Right lobe of liver (tissue), 6 donors: ENCODE results near the gene ARHGAP19. TPM values are rescaled to one million over a fixed set of nuclear protein-coding genes. Genes with fewer than 3 reads are reported as not detected.

Experiments used
- ATAC-seq, 4 donors: fragments of 200-7000 bp; cut with Tn5 transposase; one replicate each; pipeline ENCODE4 v1.9.1; 2020; ENCODE audit warnings: mild to moderate bottlenecking in 4 of 4, moderate library complexity in 4 of 4
- DNase-seq, 3 donors: peaks; one replicate each; pipeline ENCODE4 v3.0.0-alpha.2; 2020
- H3K27ac ChIP-seq, 3 donors: fragments of 200-600 bp; one replicate each; pipeline ENCODE4 v1.8.0; 2022
- H3K27me3 ChIP-seq, 2 donors: fragments of 200-600 bp; one replicate each; pipeline ENCODE4 v1.8.0; 2022
- H3K36me3 ChIP-seq, 4 donors: fragments of 200-600 bp; sonication (generic) in 1 of 4; one replicate each; pipeline versions ENCODE4 v1.5.1 to v1.8.0; 2017 to 2022; ENCODE audit warnings: control low read depth in 1 of 4
- H3K4me1 ChIP-seq, 4 donors: fragments of 200-600 bp; sonication (generic) in 1 of 4; one replicate each; pipeline versions ENCODE4 v1.5.1 to v1.8.0; 2017 to 2022; ENCODE audit warnings: control low read depth in 1 of 4
- H3K4me3 ChIP-seq, 3 donors: fragments of 200-600 bp; one replicate each; pipeline ENCODE4 v1.8.0; 2022
- H3K9me3 ChIP-seq, 4 donors: fragments of 200-600 bp; sonication (generic) in 1 of 4; one replicate each; pipeline versions ENCODE4 v1.5.1 to v1.8.0; 2017 to 2022; ENCODE audit warnings: control low read depth in 1 of 4
- POLR2A ChIP-seq: fragments of 450-650 bp; IDR thresholded peaks from one replicate; pipeline ENCODE4 v1.6.1; 2017; ENCODE audit warnings: antibody characterized with exemption, mild to moderate bottlenecking
- WGBS: methylation state at CpG from one replicate; pipeline ENCODE4 v1.1.6; 2018; ENCODE audit warnings: low coverage, low lambda C conversion rate; ENCODE audit not compliant: insufficient coverage; ENCODE audit errors: missing lambda C conversion rate; 5-methylcytosine and 5-hydroxymethylcytosine counted together
- intact Hi-C, 2 donors: fragments of 100-400 bp; cut with DNase I; formaldehyde crosslinking; loops; one replicate each; pipeline versions ENCODE4 v1.11.2 to v1.14.1; 2022
- total RNA-seq, 6 experiments: library from RNA; depleted of rRNA in 2 of 6; stranded (reverse); fragments of >200 nt in 2 of 6; fragmentation: NEBNext Ultra II Directional in 3 of 6; extraction: Animal tissue kit (Norgen Biotek cat#: 25700) in 3 of 6; gene quantifications; one replicate each; pipeline versions ENCODE4 v1.1.0 to v1.2.4, GENCODE V29; 2016 to 2023
- TF ChIP-seq, protein P1 (sequence below), 4 donors: fragments of 200-600 bp in 3 of 4; fragments of 450-650 bp in 1 of 4; IDR thresholded peaks; one replicate each; pipeline versions ENCODE4 v1.5.1 to v1.8.0; 2016 to 2022; ENCODE audit warnings: antibody characterized with exemption in 4 of 4, mild to moderate bottlenecking in 2 of 4
- donor health status: DM: no; HTN: yes; CAD: no.
- donor health status: DM: no; HTN: no; CAD: no.
- donor health status: DM: no; HTN: no; CAD: no.
- donor health status: DM: no; HTN: yes; CAD: no.
- donor health status: DM: no; HTN: yes; CAD: no.

Gene ARHGAP19
- total RNA-seq, 6 experiments from 2014 or later = 2.3 to 5.5 (median 3.4) TPM

DNA sequence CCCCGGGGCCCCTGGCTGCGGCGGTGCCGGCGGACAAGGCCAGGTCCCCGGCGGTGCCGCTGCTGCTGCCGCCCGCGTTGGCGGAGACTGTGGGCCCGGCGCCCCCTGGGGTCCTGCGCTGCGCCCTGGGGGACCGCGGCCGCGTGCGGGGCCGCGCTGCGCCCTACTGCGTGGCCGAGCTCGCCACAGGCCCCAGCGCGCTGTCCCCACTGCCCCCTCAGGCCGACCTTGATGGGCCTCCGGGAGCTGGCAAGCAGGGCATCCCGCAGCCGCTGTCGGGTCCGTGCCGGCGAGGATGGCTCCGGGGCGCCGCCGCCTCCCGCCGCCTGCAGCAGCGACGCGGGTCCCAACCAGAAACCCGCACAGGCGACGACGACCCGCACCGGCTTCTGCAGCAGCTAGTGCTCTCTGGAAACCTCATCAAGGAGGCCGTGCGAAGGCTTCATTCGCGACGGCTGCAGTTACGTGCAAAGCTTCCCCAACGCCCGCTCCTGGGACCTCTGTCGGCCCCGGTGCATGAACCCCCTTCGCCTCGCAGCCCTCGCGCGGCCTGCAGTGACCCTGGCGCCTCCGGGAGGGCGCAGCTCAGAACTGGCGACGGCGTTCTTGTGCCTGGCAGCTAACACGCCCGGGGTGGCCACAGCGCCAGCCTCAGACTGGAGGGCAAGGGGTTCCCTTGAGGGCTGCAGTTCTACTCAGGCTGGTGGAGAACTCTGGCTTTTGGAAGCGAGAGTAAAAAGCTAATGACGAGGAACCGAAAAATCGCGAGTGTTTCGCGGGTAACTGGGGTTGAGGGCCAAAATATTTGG is 27.4 kb upstream of the ARHGAP19 start:
- DNase-seq = peak; percentile 80 to 87 (median 84)
- 1% methylated on average over 29 of the region's 83 CpGs for WGBS
- H3K36me3 ChIP-seq = no peaks in the 10 kb centered on the region
- peak; percentile 49 to 70 (median 66) for ATAC-seq
- intact Hi-C loops = loop anchor here in 1 of 2 donors (10.0 kb wide), 1 partner anchor 45 kb away; no protein-coding TSS in a partner anchor
- H3K27me3 ChIP-seq = no peaks in the 10 kb centered on the region
- H3K4me1 ChIP-seq = peaks cover 0 to 18% (median 3%) of the 10 kb centered on the region in 4 donors
- TF ChIP-seq POLR2A = peak; percentile 63
- TF ChIP-seq, protein P1, sequence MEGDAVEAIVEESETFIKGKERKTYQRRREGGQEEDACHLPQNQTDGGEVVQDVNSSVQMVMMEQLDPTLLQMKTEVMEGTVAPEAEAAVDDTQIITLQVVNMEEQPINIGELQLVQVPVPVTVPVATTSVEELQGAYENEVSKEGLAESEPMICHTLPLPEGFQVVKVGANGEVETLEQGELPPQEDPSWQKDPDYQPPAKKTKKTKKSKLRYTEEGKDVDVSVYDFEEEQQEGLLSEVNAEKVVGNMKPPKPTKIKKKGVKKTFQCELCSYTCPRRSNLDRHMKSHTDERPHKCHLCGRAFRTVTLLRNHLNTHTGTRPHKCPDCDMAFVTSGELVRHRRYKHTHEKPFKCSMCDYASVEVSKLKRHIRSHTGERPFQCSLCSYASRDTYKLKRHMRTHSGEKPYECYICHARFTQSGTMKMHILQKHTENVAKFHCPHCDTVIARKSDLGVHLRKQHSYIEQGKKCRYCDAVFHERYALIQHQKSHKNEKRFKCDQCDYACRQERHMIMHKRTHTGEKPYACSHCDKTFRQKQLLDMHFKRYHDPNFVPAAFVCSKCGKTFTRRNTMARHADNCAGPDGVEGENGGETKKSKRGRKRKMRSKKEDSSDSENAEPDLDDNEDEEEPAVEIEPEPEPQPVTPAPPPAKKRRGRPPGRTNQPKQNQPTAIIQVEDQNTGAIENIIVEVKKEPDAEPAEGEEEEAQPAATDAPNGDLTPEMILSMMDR (IDR thresholded peaks at IDR 0.05) = peak in 2 of 4 donors; percentile 13 to 15
- peak overlapping the region; percentile 99 to 100 (median 100) for H3K27ac ChIP-seq
- peak overlapping the region; percentile 70 to 77 (median 72) for H3K4me3 ChIP-seq
- no peaks in the 10 kb centered on the region for H3K9me3 ChIP-seq

DNA sequence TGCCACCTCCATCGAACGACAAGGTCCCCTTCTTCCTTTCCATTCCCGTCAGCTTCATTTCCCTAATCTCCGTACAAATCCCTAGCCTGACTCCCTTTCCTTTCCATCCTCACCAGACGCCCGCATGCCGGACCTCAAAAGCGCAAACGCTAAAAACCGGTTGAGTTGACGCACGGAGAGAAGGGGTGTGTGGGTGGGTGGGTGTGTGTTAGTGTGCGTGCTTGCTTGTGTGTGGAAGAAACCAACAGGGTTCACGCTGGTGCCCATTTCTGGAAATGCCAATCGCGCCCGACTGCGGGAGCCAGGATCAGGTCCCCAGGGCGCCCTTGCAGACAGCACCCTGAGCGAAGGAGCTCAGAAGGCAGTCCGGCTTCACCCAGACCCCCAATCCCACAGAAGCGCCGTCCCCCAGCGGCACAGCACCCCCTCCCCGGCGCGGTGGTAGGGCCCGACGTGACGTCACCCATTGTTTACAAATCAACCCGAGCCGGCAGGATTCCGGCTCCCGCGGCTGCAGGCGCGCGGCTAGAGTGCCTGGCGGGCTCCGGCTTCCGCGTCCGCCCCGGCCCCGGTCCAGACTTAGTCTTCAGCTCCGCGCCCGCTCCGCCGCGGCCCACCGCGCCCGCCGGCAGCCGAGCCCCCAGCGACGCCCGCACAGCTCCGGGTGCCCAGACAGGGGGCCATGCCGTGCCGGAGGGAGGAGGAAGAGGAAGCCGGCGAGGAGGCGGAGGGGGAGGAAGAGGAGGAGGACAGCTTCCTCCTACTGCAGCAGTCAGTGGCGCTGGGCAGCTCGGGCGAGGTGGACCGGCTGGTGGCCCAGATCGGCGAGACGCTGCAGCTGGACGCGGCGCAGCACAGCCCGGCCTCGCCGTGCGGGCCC is 26.6 kb upstream of the ARHGAP19 start, which contains the start of gene FRAT1:
FRAT1 (plus strand) TSS at position 500 of the 880 bp plus-strand sequence; CDS start at position 683, 183 bp downstream.
- DNase-seq (peak; percentile 92 to 93 (median 93)), ATAC-seq (peak; percentile 77 to 85 (median 80))
- TF ChIP-seq POLR2A = peak; percentile 97
- TF ChIP-seq, protein P1 (IDR thresholded peaks at IDR 0.05) = no peak
- intact Hi-C loops = no loop called here
- H3K27me3 ChIP-seq = no peaks in the 10 kb centered on the region
- no peaks in the 10 kb centered on the region for H3K9me3 ChIP-seq
- 0% methylated on average over 13 of the region's 79 CpGs for WGBS
- peak within 1 kb of the TSS; percentile 99 to 100 (median 100) for H3K27ac ChIP-seq
- peak within 1 kb of the TSS; percentile 70 to 77 (median 72) for H3K4me3 ChIP-seq
- no peaks in the 10 kb centered on the region for H3K36me3 ChIP-seq
- H3K4me1 ChIP-seq = peaks cover 0 to 18% (median 3%) of the 10 kb centered on the region in 4 donors

DNA sequence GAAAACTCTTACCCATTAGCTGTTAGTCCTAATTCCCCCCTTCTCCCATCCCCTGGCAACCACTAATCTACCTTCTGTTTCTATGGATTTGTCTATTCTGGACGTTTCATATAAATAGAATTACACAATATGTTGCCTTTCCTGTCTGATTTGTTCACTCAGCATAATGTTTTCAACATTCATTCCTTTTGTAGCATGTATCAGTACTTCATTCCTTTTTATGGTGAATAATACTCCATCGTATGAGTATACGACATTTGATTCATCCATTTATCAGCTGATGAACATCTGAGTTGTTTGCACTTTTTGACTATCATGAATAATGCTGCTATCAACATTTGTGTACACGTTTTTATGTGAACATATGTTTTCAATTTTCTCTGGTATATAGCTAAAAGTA is 22.2 kb upstream of the ARHGAP19 start:
- Histone ChIP-seq H3K36me3 (no peaks in the 10 kb centered on the region), H3K4me1 (no peaks in the 10 kb centered on the region), H3K4me3 (no peak overlapping the region), H3K27ac (no peak overlapping the region), H3K27me3 (no peaks in the 10 kb centered on the region), H3K9me3 (no peaks in the 10 kb centered on the region)
- 56% methylated on average over 4 of the region's 4 CpGs for WGBS
- intact Hi-C loops = no loop called here
- no peak for TF ChIP-seq POLR2A
- TF ChIP-seq, protein P1 (IDR thresholded peaks at IDR 0.05) = no peak
- ATAC-seq = no peak
- DNase-seq = no peak

DNA sequence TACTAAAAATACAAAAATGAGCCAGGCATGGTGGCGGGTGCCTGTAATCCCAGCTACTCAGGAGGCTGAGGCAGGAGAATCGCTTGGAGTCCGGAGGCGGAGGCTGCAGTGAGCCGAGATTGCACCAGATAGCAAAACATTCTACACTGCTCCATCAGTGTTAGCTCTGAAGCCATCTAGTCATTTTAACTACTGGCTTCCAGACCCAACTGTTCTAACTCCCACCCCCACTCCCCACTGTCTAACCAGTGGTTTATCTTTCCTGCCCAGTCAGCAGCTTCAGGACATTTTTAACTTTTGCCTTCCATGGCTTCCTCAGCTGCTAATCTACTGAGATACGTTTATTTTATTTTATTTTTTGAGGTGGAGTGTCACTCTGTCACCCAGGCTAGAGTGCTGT is 20.5 kb upstream of the ARHGAP19 start:
- intact Hi-C loops = no loop called here
- Histone ChIP-seq H3K36me3 (no peaks in the 10 kb centered on the region), H3K4me3 (no peak overlapping the region), H3K4me1 (peaks cover 0 to 3% (median under 1%) of the 10 kb centered on the region in 4 donors), H3K9me3 (no peaks in the 10 kb centered on the region), H3K27me3 (no peaks in the 10 kb centered on the region), H3K27ac (no peak overlapping the region)
- WGBS = 36% methylated on average over 1 of the region's 6 CpGs
- ATAC-seq (no peak), DNase-seq (no peak)
- TF ChIP-seq, protein P1 (IDR thresholded peaks at IDR 0.05) = no peak
- TF ChIP-seq POLR2A = no peak
